SU-DHL-6 (cell line): ENCODE results near the gene EML1.

ENCODE experiments used
- CTCF ChIP-seq: fragments of 200-600 bp; sonication (generic); IDR thresholded peaks from one replicate; pipeline ENCODE4 v1.5.1; 2017; ENCODE audit warnings: antibody characterized with exemption, mild to moderate bottlenecking, low read length, moderate library complexity; ENCODE audit not compliant: insufficient read depth, poor library complexity, severe bottlenecking
- EZH2phosphoT487 ChIP-seq: fragments of 200-600 bp; sonication (generic), shearing (Covaris generic); conservative IDR thresholded peaks from 2 replicates; pipeline ENCODE4 v1.6.1; 2018; ENCODE audit warnings: mild to moderate bottlenecking, antibody characterized with exemption, low read length, moderate library complexity, mixed read lengths

- TF ChIP-seq CTCF = no peak
- TF ChIP-seq EZH2phosphoT487 = no peak
Observed at GRCh38 chr14:99891900-99892299, 98.7 kb downstream of the EML1 start.
